Measurements from ENCODE around the gene HIPK3. TPM values are rescaled to one million over a fixed set of nuclear protein-coding genes. Genes with fewer than 3 reads are reported as not detected.

HIPK3 gene
- total and polyA plus RNA-seq, 10 of the 15 experiments (the other 5 are each of a cell fraction or from before 2014, with no cell fraction given), result 3.4 to 26.5 (median 13.6) TPM

DNA sequence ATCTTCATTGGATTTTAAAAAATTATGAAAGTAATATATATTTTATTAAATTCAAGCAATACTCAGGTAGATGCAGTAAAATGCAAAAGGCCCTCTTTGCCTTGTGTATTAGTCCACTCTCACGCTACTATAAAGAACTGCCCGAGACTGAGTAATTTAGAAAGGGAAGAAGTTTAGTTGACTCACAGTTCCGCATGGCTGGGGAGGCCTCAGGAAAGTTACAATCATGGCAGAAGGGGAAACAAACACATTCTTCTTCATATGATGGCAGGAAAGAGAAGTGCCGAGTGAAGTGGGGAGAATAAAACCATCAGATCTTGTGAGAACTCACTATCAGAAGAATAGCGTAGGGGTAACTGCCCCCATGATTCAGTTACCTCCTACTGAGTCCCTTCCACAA is 130.8 kb downstream of the HIPK3 start (continued):
- TF ChIP-seq GATAD2B (conservative IDR thresholded peaks at IDR 0.05; ENCODE audit: low read depth), result no peak
- no peak for TF ChIP-seq SREBF2 (IDR thresholded peaks at IDR 0.05; ENCODE audit: low read length)
- no peak for TF ChIP-seq RCOR1 (conservative IDR thresholded peaks at IDR 0.05; ENCODE audit: low read depth, low read length)
- no peak for TF ChIP-seq ESRRA (IDR thresholded peaks at IDR 0.05; ENCODE audit: low read length)
- no peak for TF ChIP-seq CHD1 (IDR thresholded peaks at IDR 0.05; ENCODE audit: low read depth, low read length)
- TF ChIP-seq, protein P1, sequence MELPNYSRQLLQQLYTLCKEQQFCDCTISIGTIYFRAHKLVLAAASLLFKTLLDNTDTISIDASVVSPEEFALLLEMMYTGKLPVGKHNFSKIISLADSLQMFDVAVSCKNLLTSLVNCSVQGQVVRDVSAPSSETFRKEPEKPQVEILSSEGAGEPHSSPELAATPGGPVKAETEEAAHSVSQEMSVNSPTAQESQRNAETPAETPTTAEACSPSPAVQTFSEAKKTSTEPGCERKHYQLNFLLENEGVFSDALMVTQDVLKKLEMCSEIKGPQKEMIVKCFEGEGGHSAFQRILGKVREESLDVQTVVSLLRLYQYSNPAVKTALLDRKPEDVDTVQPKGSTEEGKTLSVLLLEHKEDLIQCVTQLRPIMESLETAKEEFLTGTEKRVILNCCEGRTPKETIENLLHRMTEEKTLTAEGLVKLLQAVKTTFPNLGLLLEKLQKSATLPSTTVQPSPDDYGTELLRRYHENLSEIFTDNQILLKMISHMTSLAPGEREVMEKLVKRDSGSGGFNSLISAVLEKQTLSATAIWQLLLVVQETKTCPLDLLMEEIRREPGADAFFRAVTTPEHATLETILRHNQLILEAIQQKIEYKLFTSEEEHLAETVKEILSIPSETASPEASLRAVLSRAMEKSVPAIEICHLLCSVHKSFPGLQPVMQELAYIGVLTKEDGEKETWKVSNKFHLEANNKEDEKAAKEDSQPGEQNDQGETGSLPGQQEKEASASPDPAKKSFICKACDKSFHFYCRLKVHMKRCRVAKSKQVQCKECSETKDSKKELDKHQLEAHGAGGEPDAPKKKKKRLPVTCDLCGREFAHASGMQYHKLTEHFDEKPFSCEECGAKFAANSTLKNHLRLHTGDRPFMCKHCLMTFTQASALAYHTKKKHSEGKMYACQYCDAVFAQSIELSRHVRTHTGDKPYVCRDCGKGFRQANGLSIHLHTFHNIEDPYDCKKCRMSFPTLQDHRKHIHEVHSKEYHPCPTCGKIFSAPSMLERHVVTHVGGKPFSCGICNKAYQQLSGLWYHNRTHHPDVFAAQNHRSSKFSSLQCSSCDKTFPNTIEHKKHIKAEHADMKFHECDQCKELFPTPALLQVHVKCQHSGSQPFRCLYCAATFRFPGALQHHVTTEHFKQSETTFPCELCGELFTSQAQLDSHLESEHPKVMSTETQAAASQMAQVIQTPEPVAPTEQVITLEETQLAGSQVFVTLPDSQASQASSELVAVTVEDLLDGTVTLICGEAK (IDR thresholded peaks at IDR 0.05; ENCODE audit: borderline replicate concordance), result no peak
- TF ChIP-seq JUND (IDR thresholded peaks at IDR 0.05; ENCODE audit: low read depth, low read length), result 0 out of 2 replicates have a peak, but pooled peaks have one; percentile 25
- no peak for TF ChIP-seq ZBTB4 (CRISPR knock-in tag; IDR thresholded peaks at IDR 0.05)
- TF ChIP-seq KLF5 (IDR thresholded peaks at IDR 0.05; ENCODE audit: partially characterized antibody), result no peak
- TF ChIP-seq RELA (IDR thresholded peaks at IDR 0.05; ENCODE audit: borderline replicate concordance, partially characterized antibody), result no peak
- TF ChIP-seq ZNF217 (IDR thresholded peaks at IDR 0.05), result peak; percentile 83; the same call in 1 of the 2 replicates
- TF ChIP-seq SMC3 (IDR thresholded peaks at IDR 0.05; ENCODE audit: borderline replicate concordance, low read length), result no peak
- TF ChIP-seq SPI1 (IDR thresholded peaks at IDR 0.05; ENCODE audit: borderline replicate concordance, insufficient read depth, low read depth, low read length), result peak; percentile 57
- TF ChIP-seq CBX5 (IDR thresholded peaks at IDR 0.05; ENCODE audit: low read depth), result 0 out of 2 replicates have a peak, but pooled peaks have one; percentile 54
- TF ChIP-seq CBFB (IDR thresholded peaks at IDR 0.05; ENCODE audit: low read depth), result no peak
- TF ChIP-seq NFIC (IDR thresholded peaks at IDR 0.05; ENCODE audit: low read depth, low read length), result peak; percentile 93
- TF ChIP-seq RB1 (IDR thresholded peaks at IDR 0.05; ENCODE audit: borderline replicate concordance), result no peak
- TF ChIP-seq EZH2 (IDR thresholded peaks at IDR 0.05; ENCODE audit: borderline replicate concordance, control insufficient read depth, low read depth, low read length), result no peak
- peak in 1 of 2 experiments; percentile 61; a peak in 1 of 4 replicates for TF ChIP-seq CEBPB (IDR thresholded peaks at IDR 0.05; ENCODE audit: borderline replicate concordance in 1 of 2, low read depth in 2 of 2, low read length in 2 of 2)
- peak; percentile 57; the same call in 1 of the 2 replicates for TF ChIP-seq YY1 (IDR thresholded peaks at IDR 0.05; ENCODE audit: low read depth, low read length)
- TF ChIP-seq E2F4 (IDR thresholded peaks at IDR 0.05; ENCODE audit: low read depth, low read length), result no peak
- TF ChIP-seq PAX8 (IDR thresholded peaks at IDR 0.05), result no peak
